HEK293 (cell line): Measurements from ENCODE around the gene SLC25A1.
A peak's percentile ranks its signal among the peaks of the same experiment; 100 is the strongest.

Source experiments
- ATF2 ChIP-seq: fragments of 450-650 bp; formaldehyde crosslinking; IDR thresholded peaks from 2 replicates; pipeline ENCODE4 v1.5.1; 2016; ENCODE audit warnings: missing biosample characterization, missing genetic modification characterization, low read depth
- HOXC10 ChIP-seq: sonication (generic); formaldehyde crosslinking; IDR thresholded peaks from 2 replicates; pipeline ENCODE4 v1.8.1; 2023; ENCODE audit warnings: mild to moderate bottlenecking, missing genetic modification reagents
- KLF1 ChIP-seq: fragments of 450-650 bp; formaldehyde crosslinking; IDR thresholded peaks from 2 replicates; pipeline ENCODE4 v1.5.1; 2016; ENCODE audit warnings: missing biosample characterization, missing genetic modification characterization
- MEIS1 ChIP-seq: sonication (generic); formaldehyde crosslinking; IDR thresholded peaks from 2 replicates; pipeline ENCODE4 v1.8.1; 2022; ENCODE audit warnings: missing genetic modification reagents, mild to moderate bottlenecking, borderline replicate concordance
- PRDM10 ChIP-seq: fragments of 450-650 bp; formaldehyde crosslinking; IDR thresholded peaks from 2 replicates; pipeline ENCODE4 v1.5.1; 2016; ENCODE audit warnings: missing biosample characterization, missing genetic modification characterization
- PRDM2 ChIP-seq: fragments of 450-650 bp; formaldehyde crosslinking; IDR thresholded peaks from 2 replicates; pipeline ENCODE4 v1.5.1; 2016; ENCODE audit warnings: missing biosample characterization, missing genetic modification characterization, borderline replicate concordance
- SP3 ChIP-seq: fragments of 450-650 bp; formaldehyde crosslinking; IDR thresholded peaks from 2 replicates; pipeline ENCODE4 v1.5.1; 2016; ENCODE audit warnings: missing biosample characterization, missing genetic modification characterization
- ZNF175 ChIP-seq: fragments of 450-650 bp; formaldehyde crosslinking; IDR thresholded peaks from 2 replicates; pipeline ENCODE4 v1.5.1; 2016; ENCODE audit warnings: missing biosample characterization, missing genetic modification characterization
- ZNF19 ChIP-seq: fragments of 450-650 bp; formaldehyde crosslinking; IDR thresholded peaks from 2 replicates; pipeline ENCODE4; 2016; ENCODE audit warnings: missing biosample characterization, missing genetic modification characterization, low read depth
- ZNF202 ChIP-seq: fragments of 450-650 bp; formaldehyde crosslinking; IDR thresholded peaks from 2 replicates; pipeline ENCODE4 v1.5.1; 2016; ENCODE audit warnings: missing biosample characterization, missing genetic modification characterization, borderline replicate concordance
- ZNF214 ChIP-seq: fragments of 450-650 bp; formaldehyde crosslinking; IDR thresholded peaks from 2 replicates; pipeline ENCODE4 v1.5.1; 2017; ENCODE audit warnings: missing biosample characterization, mild to moderate bottlenecking, missing genetic modification characterization, borderline replicate concordance
- ZNF24 ChIP-seq: fragments of 450-650 bp; formaldehyde crosslinking; IDR thresholded peaks from 2 replicates; pipeline ENCODE4 v1.5.1; 2016; ENCODE audit warnings: missing biosample characterization, missing genetic modification characterization
- ZNF274 ChIP-seq, 2 experiments: fragments of 200-500 bp in 1 of 2; fragments of 450-650 bp in 1 of 2; sonication (Bioruptor generic) in 1 of 2; formaldehyde crosslinking in 1 of 2; IDR thresholded peaks; 2 replicates each; pipeline versions ENCODE4 v1.5.1 to v1.6.1; 2014 to 2016; ENCODE audit warnings: borderline replicate concordance in 1 of 2, inconsistent platforms in 1 of 2, low read length in 1 of 2, missing biosample characterization in 1 of 2, missing genetic modification characterization in 1 of 2
- ZNF37A ChIP-seq: fragments of 450-650 bp; IDR thresholded peaks from 2 replicates; pipeline ENCODE4 v1.5.1; 2018; ENCODE audit warnings: missing biosample characterization, missing genetic modification characterization
- ZNF394 ChIP-seq: fragments of 450-650 bp; formaldehyde crosslinking; IDR thresholded peaks from 2 replicates; pipeline ENCODE4 v1.5.1; 2016; ENCODE audit warnings: missing biosample characterization, missing genetic modification characterization, mild to moderate bottlenecking, moderate library complexity, borderline replicate concordance
- ZNF416 ChIP-seq: fragments of 450-650 bp; formaldehyde crosslinking; IDR thresholded peaks from 2 replicates; pipeline ENCODE4 v1.5.1; 2016; ENCODE audit warnings: missing biosample characterization, missing genetic modification characterization
- ZNF449 ChIP-seq: fragments of 450-650 bp; formaldehyde crosslinking; IDR thresholded peaks from 2 replicates; pipeline ENCODE4 v1.5.1; 2017; ENCODE audit warnings: missing biosample characterization, mild to moderate bottlenecking, missing genetic modification characterization, moderate library complexity
- ZNF768 ChIP-seq: fragments of 450-650 bp; formaldehyde crosslinking; IDR thresholded peaks from 2 replicates; pipeline ENCODE4 v1.5.1; 2018; ENCODE audit warnings: missing biosample characterization, mild to moderate bottlenecking, missing genetic modification characterization
- ZSCAN18 ChIP-seq: fragments of 450-650 bp; formaldehyde crosslinking; IDR thresholded peaks from 2 replicates; pipeline ENCODE4 v1.5.1; 2016; ENCODE audit warnings: missing biosample characterization, missing genetic modification characterization
- TF ChIP-seq, protein P1 (sequence below): IDR thresholded peaks from 2 replicates; pipeline ENCODE4 v1.6.1; 2011; ENCODE audit warnings: mild to moderate bottlenecking, low read depth, low read length, borderline replicate concordance
- TF ChIP-seq, protein P2 (sequence below): fragments of 450-650 bp; formaldehyde crosslinking; IDR thresholded peaks from 2 replicates; pipeline ENCODE4 v1.5.1; 2017; ENCODE audit warnings: missing biosample characterization, missing genetic modification characterization

SLC25A1 gene

GRCh38 chr22:19218541-19219233 lies 40.2 kb upstream of the SLC25A1 start (continued):
- TF ChIP-seq PRDM2 (tag by site-specific recombination): no peak
- no peak for TF ChIP-seq ZNF24
- TF ChIP-seq ZNF274 (IDR thresholded peaks at IDR 0.05; ENCODE audit: low read length): no peak
- no peak for TF ChIP-seq ZNF274 (tag by site-specific recombination; IDR thresholded peaks at IDR 0.05; ENCODE audit: borderline replicate concordance)
- no peak for TF ChIP-seq ATF2 (tag by site-specific recombination)
- TF ChIP-seq ZNF202 (tag by site-specific recombination): no peak
- TF ChIP-seq HOXC10 (CRISPR knock-in tag): no peak
- TF ChIP-seq ZNF214 (tag by site-specific recombination): no peak
- TF ChIP-seq ZNF416 (tag by site-specific recombination): no peak
- TF ChIP-seq, protein P1, sequence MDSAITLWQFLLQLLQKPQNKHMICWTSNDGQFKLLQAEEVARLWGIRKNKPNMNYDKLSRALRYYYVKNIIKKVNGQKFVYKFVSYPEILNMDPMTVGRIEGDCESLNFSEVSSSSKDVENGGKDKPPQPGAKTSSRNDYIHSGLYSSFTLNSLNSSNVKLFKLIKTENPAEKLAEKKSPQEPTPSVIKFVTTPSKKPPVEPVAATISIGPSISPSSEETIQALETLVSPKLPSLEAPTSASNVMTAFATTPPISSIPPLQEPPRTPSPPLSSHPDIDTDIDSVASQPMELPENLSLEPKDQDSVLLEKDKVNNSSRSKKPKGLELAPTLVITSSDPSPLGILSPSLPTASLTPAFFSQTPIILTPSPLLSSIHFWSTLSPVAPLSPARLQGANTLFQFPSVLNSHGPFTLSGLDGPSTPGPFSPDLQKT: no peak
- no peak for TF ChIP-seq ZNF175
- no peak for TF ChIP-seq KLF1
- TF ChIP-seq, protein P2, sequence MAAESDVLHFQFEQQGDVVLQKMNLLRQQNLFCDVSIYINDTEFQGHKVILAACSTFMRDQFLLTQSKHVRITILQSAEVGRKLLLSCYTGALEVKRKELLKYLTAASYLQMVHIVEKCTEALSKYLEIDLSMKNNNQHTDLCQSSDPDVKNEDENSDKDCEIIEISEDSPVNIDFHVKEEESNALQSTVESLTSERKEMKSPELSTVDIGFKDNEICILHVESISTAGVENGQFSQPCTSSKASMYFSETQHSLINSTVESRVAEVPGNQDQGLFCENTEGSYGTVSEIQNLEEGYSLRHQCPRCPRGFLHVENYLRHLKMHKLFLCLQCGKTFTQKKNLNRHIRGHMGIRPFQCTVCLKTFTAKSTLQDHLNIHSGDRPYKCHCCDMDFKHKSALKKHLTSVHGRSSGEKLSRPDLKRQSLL: no peak
- no peak; the same call in 1 of the 2 replicates for TF ChIP-seq SP3 (tag by site-specific recombination)
- no peak for TF ChIP-seq PRDM10
- TF ChIP-seq ZNF19 (tag by site-specific recombination): 0 out of 2 replicates have a peak, but pooled peaks have one; percentile 46
- no peak for TF ChIP-seq MEIS1 (CRISPR knock-in tag)
- no peak for TF ChIP-seq ZNF768
- peak; percentile 99 for TF ChIP-seq ZNF394
- no peak for TF ChIP-seq ZNF449 (tag by site-specific recombination)
- TF ChIP-seq ZNF37A (tag by site-specific recombination): no peak
- no peak for TF ChIP-seq ZSCAN18 (tag by site-specific recombination)
